ENCODE data around the gene OTOGL.

DNA sequence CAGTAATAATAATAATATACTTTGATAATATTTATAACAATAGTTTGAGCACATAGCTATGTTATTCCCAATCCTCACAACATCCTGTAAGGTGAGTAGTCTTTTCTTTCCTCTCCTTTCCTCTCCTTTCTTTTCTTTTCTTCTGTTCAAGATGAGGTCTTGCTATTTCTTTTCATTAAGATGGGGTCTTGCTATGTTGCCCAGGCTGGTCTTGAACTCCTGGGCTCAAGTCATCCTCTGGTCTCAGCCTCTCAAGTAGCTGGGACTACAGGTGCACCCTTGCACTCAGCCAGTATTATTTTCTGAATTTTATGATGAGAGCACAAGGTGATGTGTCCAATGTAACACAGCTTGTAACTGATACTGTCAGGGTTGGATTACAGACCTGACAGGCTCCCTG lies 134.6 kb downstream of the OTOGL start:
- TF ChIP-seq, protein P1, sequence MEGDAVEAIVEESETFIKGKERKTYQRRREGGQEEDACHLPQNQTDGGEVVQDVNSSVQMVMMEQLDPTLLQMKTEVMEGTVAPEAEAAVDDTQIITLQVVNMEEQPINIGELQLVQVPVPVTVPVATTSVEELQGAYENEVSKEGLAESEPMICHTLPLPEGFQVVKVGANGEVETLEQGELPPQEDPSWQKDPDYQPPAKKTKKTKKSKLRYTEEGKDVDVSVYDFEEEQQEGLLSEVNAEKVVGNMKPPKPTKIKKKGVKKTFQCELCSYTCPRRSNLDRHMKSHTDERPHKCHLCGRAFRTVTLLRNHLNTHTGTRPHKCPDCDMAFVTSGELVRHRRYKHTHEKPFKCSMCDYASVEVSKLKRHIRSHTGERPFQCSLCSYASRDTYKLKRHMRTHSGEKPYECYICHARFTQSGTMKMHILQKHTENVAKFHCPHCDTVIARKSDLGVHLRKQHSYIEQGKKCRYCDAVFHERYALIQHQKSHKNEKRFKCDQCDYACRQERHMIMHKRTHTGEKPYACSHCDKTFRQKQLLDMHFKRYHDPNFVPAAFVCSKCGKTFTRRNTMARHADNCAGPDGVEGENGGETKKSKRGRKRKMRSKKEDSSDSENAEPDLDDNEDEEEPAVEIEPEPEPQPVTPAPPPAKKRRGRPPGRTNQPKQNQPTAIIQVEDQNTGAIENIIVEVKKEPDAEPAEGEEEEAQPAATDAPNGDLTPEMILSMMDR (conservative IDR thresholded peaks at IDR 0.05; ENCODE audit: low read length), result no peak
- no peak for TF ChIP-seq EZH2phosphoT487 (IDR thresholded peaks at IDR 0.05; ENCODE audit: borderline replicate concordance)
